T-helper 1 cell treated with Interleukin-12 subunit alpha and Interleukin-12 subunit beta and Interleukin-4 antibody, amounts not matched to agents 30 μg/mL and 1 μg/mL, for 36 hours (primary cell): ENCODE measurements around the gene RXRA.

Experiments used
- H3K27ac Mint-ChIP-seq: one replicate; pipeline ENCODE4 v1.8.0; 2021; ENCODE audit warnings: mild to moderate bottlenecking, mixed read lengths
- H3K27me3 Mint-ChIP-seq: one replicate; pipeline ENCODE4 v1.8.0; 2021; ENCODE audit warnings: low read depth, mixed read lengths
- H3K36me3 Mint-ChIP-seq: one replicate; pipeline ENCODE4 v1.8.0; 2021; ENCODE audit warnings: low read depth, mixed read lengths
- H3K4me1 Mint-ChIP-seq: one replicate; pipeline ENCODE4 v1.8.0; 2021; ENCODE audit warnings: low read depth, mixed read lengths
- H3K4me3 Mint-ChIP-seq: one replicate; pipeline ENCODE4 v1.8.0; 2021; ENCODE audit warnings: mild to moderate bottlenecking, moderate library complexity, mixed read lengths
- H3K9me3 Mint-ChIP-seq: one replicate; pipeline ENCODE4 v1.8.0; 2021; ENCODE audit warnings: mixed read lengths

RXRA gene

DNA sequence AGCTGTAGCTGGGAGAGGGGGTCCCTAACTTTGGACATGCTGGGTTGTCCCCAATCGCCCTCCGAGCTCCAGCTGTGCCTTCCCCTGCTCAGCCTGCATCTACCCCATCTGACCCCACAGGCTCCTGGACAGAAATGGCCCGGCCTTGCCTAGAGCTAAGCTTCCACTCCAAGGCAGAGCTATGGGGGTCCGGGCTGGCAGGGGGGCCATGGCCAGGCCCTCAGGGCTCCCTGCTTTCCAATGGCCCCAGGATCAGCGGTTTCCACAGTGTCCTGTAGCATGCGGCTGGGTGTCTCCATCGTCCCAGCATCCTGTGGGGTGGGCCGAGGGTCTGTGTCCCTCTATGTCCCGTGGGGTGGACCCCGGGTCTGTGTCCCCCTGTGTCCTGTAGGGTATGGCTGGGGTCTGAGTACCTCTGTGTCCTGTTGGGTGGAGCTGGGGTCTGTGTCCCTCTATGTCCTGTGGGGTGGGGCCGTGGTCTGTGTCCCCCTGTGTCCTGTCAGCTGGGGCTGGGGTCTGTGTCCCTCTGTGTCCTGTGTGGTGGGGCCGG lies 130.6 kb downstream of the RXRA start:
- Mint-ChIP-seq H3K27me3 (no peaks in the 10 kb centered on the region), H3K4me1 (peaks cover 6% of the 10 kb centered on the region), H3K4me3 (no peak overlapping the region), H3K9me3 (no peaks in the 10 kb centered on the region), H3K36me3 (no peaks in the 10 kb centered on the region), H3K27ac (peak overlapping the region; percentile 93)

DNA sequence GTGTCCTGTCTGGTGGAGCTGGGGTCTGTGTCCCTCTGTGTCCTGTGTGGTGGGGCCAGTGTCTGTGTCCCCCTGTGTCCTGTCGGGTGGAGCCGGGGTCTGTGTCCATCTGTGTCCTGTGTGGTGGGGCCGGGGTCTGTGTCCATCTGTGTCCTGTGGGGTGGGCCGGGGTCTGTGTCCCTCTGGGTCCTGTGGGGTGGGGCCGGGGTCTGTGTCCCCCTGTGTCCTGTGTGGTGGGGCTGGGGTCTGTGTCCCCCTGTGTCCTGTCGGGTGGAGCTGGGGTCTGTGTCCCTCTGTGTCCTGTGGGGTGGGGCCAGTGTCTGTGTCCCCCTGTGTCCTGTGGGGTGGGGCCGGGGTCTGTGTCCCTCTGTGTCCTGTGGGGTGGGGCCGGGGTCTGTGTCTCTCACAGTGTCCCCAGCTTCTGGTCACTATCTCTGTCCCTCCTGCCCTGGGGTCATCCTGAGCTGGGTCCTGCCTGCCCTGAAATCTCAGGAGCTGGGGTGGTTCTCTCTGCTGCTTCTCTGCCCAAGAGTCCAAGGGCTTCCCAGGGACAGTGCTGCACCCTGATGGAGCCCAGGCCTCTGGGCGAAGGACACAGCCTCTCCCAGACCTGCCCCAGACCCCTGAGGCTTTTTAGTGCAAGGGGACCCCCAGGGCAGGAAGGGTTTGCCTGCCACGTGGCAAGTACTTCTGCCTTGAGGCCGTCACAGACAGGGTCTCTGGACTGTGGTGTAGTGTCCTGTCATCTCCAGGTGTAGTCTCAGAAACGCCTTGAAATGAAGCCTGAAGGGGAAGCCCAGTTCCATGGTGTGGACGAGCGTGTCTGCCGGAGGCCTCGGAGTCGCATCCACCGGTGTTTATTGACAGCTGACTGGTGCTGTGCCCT lies 131.3 kb downstream of the RXRA start:
- H3K27ac Mint-ChIP-seq: peak overlapping the region; percentile 15
- H3K36me3 Mint-ChIP-seq: no peaks in the 10 kb centered on the region
- H3K27me3 Mint-ChIP-seq: no peaks in the 10 kb centered on the region
- peaks cover 6% of the 10 kb centered on the region for H3K4me1 Mint-ChIP-seq
- no peaks in the 10 kb centered on the region for H3K9me3 Mint-ChIP-seq
- H3K4me3 Mint-ChIP-seq: no peak overlapping the region

DNA sequence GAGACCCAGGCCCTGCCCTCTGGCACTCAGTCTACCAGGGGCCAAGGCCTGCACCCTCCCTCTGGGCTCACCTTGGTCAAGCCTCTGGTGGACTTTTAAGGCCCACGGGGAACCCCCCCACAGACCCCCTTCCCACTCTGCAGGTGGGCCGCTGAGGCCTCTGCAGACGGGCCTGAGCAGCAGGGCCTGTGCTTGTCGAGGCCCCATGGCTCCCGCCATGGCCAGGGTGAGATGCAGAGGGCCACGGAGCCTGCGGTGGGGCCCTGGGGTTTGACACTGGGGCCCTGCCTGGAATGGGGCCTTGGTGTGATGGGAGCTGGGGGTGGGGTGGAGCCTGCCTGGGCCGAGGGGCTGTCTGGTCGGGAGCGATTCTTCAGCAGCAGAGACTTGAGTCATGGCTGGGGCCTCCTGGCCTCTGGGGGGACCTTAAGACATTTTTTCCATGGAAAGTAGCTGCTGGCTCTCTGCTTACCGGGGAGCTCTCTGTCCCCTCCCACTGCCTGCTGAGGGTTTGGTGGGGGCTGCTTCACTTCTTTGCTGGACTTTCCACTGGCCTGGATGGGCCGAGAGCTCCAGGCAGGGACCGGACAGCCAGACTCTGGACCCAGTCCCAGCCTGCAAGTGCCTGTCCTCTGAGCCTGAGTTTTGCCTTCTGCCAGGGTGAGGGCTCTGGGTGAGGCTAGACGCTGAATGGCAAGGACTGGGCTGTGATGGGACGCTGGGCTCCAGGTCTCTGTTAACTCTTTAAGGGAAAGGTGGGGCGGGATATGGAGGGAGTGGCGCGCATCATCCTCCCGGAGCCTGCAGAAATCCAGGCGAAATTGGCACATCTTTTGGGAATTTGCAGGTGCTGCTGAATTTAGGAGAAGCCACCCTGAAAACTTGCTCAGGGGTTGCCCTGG lies 132.2 kb downstream of the RXRA start:
- no peaks in the 10 kb centered on the region for H3K9me3 Mint-ChIP-seq
- H3K36me3 Mint-ChIP-seq: no peaks in the 10 kb centered on the region
- H3K27ac Mint-ChIP-seq: no peak overlapping the region
- H3K27me3 Mint-ChIP-seq: no peaks in the 10 kb centered on the region
- no peak overlapping the region for H3K4me3 Mint-ChIP-seq
- H3K4me1 Mint-ChIP-seq: peaks cover 6% of the 10 kb centered on the region

DNA sequence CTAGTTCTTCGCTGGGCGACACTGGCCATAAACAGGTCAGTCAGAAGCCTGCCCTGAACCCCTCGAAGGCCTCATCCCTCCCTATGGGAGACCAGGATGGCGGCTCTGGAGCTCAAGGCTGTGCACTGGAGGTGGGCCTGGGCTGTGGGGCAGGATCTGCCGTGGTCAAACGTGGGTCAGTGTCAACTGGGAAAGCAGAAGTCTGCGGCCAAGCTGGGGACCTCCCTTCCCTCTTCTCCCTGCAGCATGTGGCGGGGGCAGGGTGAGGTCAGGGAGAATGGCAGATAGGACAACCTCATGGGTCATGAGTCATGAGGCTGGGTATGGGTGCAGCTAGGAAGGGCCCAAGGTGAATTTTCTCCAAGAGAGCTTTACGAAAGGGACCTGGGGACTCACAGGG lies 132.9 kb downstream of the RXRA start:
- no peak overlapping the region for H3K4me3 Mint-ChIP-seq
- no peaks in the 10 kb centered on the region for H3K36me3 Mint-ChIP-seq
- H3K4me1 Mint-ChIP-seq: peaks cover 6% of the 10 kb centered on the region
- no peaks in the 10 kb centered on the region for H3K27me3 Mint-ChIP-seq
- H3K9me3 Mint-ChIP-seq: no peaks in the 10 kb centered on the region
- no peak overlapping the region for H3K27ac Mint-ChIP-seq

DNA sequence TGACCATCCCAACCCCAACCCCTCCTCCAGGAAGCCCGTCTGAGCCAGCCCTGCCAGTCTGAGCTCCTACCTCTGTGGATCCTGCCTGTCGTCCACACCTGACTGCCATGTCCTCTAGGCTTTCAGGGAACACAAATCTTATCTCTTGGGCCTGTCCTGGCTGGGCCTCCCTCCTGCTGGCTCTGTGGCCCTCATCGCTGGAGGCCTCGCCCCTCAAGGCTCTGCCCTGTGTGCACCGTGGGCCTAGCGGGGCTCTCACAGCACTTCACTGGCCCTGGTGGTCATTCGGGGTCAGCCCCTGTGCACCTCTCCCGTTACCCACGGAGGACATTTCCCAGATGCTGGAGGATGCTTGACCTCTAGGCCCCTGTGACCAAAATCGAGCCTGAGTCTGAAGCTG lies 133.3 kb downstream of the RXRA start:
- Mint-ChIP-seq H3K27me3 (no peaks in the 10 kb centered on the region), H3K4me1 (peaks cover 6% of the 10 kb centered on the region), H3K27ac (no peak overlapping the region), H3K9me3 (no peaks in the 10 kb centered on the region), H3K4me3 (no peak overlapping the region), H3K36me3 (no peaks in the 10 kb centered on the region)

DNA sequence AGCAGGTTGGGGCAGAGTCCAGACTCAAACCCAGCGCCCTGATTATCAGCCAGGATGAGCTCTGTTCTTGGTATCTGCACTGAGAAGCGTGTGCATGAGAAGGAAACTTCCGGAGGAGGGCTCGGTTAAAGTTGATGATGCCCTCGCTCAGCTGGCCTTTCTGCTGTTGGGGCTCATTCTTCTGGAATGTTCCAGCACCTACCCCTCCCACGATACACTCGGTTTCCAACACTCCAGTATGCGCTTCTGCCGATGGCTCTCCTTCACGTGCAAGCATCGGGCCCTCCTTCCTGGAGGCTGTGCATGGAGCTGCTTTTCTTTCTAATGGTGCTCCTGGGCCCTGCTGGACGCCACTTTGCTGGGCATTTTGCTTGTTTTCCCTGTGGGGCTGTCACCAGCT lies 134.0 kb downstream of the RXRA start:
- Mint-ChIP-seq H3K36me3 (no peaks in the 10 kb centered on the region), H3K27me3 (no peaks in the 10 kb centered on the region), H3K4me3 (no peak overlapping the region), H3K4me1 (peaks cover 6% of the 10 kb centered on the region), H3K9me3 (no peaks in the 10 kb centered on the region), H3K27ac (no peak overlapping the region)

DNA sequence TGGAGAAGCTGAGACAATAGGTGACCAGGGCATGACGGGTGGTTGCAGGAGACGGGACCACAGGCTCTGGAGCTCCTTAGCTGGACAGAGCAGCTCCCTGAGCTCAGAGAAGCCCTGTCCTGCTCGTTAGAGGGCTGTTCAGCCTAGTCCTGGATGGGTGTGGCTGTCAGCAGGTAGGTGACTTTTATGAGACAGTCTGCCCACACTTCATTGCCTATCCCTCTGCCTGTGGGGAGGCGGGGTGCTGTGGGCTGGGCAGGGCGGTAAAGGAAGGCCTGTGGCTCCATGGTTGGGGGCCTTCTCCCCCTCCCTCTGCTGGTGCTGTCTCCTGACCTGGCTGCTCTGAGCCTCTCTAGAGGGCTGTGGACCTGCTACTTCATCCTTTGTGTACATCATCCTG lies 134.6 kb downstream of the RXRA start:
- no peak overlapping the region for H3K27ac Mint-ChIP-seq
- no peaks in the 10 kb centered on the region for H3K27me3 Mint-ChIP-seq
- H3K36me3 Mint-ChIP-seq: no peaks in the 10 kb centered on the region
- no peak overlapping the region for H3K4me3 Mint-ChIP-seq
- peaks cover 5% of the 10 kb centered on the region for H3K4me1 Mint-ChIP-seq
- no peaks in the 10 kb centered on the region for H3K9me3 Mint-ChIP-seq

DNA sequence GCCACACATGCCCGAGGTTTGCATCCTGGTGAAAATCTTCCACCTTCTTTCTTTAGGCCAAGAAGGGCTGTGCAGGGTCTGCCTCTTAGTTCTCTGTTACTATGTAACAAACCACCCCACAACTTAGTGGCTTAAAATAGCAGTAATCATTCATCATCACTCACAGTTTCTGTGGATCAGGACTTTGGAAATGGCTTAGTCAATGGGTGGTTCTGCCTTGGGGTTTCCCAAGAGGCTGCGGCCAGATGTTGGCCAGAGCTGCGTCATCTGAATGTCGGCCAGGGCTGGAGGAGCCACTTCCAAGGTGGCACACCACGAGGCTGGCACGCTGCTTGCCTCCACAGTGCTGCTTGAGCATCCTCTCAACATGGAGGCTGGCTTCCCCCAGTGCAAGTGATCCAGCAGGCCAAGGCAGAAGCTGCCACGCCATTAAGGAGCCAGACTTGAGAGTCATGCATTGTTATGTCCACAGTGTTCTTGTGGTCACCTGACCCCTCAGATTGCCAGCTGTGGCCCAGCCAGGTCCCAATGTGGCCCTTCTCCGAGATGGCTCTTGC lies 135.2 kb downstream of the RXRA start:
- Mint-ChIP-seq H3K9me3 (no peaks in the 10 kb centered on the region), H3K27me3 (no peaks in the 10 kb centered on the region), H3K4me1 (peaks cover under 1% of the 10 kb centered on the region), H3K36me3 (no peaks in the 10 kb centered on the region), H3K4me3 (no peak overlapping the region), H3K27ac (no peak overlapping the region)

DNA sequence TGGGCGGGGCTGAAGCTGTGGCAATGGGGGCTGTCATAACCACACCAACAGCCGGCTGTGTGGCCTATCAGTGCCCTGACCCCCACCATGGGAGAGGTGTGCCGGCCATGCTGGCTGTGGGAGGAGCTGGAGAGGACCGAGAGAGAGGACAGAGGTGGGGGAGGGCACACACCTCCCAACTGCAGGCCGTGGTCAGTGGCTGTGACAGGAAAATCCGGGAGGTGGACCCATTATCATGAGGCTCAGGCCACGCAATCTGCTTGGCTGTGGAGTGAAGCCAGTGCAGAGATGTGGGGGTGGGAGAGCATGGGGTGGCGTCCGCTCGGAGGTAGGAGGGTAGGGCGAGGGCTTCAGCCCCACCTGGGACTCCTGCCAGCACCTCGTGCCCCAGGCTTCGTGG lies 136.1 kb downstream of the RXRA start:
- no peaks in the 10 kb centered on the region for H3K4me1 Mint-ChIP-seq
- no peaks in the 10 kb centered on the region for H3K36me3 Mint-ChIP-seq
- H3K27ac Mint-ChIP-seq: no peak overlapping the region
- H3K27me3 Mint-ChIP-seq: no peaks in the 10 kb centered on the region
- H3K9me3 Mint-ChIP-seq: no peaks in the 10 kb centered on the region
- no peak overlapping the region for H3K4me3 Mint-ChIP-seq

DNA sequence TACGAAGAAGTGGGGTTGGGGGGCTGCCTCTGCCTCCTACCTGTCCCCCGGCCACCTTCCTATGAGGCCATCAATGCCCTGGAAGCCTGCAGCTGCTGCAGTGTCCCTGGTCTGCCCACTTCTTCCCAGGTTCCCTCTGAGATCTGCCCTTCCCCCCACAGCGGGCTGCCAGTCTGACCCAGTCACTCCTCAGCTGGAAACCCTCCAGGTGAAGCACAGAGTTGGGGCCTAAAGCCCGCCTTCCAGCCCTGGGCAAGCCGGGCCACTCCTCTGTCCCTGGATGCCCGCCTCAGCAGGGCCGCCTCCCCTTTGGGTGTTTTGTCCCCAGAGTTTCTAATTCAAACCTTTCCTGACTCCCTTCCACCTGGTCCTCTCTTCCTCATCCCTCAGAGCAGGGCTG lies 137.0 kb downstream of the RXRA start:
- no peak overlapping the region for H3K27ac Mint-ChIP-seq
- H3K36me3 Mint-ChIP-seq: no peaks in the 10 kb centered on the region
- H3K4me3 Mint-ChIP-seq: no peak overlapping the region
- H3K27me3 Mint-ChIP-seq: no peaks in the 10 kb centered on the region
- H3K9me3 Mint-ChIP-seq: no peaks in the 10 kb centered on the region
- no peaks in the 10 kb centered on the region for H3K4me1 Mint-ChIP-seq

DNA sequence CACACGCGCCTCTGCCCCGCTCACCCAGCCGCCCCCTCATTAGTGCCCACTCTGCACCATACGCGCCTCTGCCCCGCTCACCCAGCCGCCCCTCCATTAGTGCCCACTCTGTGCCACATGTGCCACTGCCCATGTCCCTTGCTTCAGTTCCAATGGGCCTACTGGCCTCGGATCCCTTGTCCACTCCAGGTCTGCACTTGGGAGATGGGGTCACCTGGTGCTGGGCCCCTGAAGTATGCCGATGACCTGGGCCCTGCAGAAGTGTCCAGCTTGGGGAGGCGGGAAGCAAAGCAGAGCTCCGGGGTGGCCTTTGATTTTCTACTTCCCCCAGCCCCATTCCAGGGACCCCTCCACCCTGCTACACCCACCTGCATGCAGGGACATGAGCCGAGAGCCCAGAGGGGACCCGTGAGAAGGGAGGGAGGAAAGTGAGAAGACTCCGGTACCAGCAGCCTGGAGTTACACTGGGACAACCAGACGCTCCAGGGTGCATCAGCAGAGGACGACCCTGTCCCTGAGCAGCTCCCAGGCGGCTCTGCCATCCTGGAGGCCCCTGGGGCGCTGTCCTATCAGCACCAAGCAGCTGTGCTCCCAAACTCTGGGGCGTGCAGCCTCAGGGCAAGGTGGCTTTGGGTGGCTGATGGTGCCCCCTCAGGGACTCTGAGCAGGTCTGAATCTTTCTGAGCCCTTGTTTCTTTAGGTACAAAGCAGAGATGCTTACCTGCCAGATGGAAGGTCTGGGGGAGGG lies 140.8 kb downstream of the RXRA start:
- Mint-ChIP-seq H3K27ac (no peak overlapping the region), H3K4me3 (no peak overlapping the region), H3K4me1 (no peaks in the 10 kb centered on the region), H3K9me3 (no peaks in the 10 kb centered on the region), H3K36me3 (no peaks in the 10 kb centered on the region), H3K27me3 (no peaks in the 10 kb centered on the region)

DNA sequence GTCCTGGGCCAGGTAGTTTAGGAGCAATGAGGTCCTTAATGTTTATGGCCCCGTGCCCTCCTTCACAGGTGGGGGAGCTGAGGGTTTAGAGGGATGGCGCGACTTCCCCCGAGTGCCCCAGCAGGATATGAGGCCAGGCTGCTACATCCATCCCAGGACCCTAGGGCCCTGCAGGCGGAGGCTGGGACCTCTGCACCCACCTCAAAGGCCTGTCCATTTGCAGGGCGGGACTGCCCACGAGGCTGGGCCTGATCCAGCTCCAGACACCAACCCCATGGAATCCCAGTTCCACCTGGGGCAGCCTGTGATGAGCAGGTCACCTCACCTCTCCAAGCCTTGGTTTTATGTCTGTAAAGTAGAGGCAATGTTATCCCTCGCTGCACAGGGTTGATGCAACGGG lies 142.1 kb downstream of the RXRA start:
- H3K9me3 Mint-ChIP-seq: no peaks in the 10 kb centered on the region
- H3K4me3 Mint-ChIP-seq: no peak overlapping the region
- H3K4me1 Mint-ChIP-seq: no peaks in the 10 kb centered on the region
- no peak overlapping the region for H3K27ac Mint-ChIP-seq
- H3K36me3 Mint-ChIP-seq: no peaks in the 10 kb centered on the region
- H3K27me3 Mint-ChIP-seq: no peaks in the 10 kb centered on the region

DNA sequence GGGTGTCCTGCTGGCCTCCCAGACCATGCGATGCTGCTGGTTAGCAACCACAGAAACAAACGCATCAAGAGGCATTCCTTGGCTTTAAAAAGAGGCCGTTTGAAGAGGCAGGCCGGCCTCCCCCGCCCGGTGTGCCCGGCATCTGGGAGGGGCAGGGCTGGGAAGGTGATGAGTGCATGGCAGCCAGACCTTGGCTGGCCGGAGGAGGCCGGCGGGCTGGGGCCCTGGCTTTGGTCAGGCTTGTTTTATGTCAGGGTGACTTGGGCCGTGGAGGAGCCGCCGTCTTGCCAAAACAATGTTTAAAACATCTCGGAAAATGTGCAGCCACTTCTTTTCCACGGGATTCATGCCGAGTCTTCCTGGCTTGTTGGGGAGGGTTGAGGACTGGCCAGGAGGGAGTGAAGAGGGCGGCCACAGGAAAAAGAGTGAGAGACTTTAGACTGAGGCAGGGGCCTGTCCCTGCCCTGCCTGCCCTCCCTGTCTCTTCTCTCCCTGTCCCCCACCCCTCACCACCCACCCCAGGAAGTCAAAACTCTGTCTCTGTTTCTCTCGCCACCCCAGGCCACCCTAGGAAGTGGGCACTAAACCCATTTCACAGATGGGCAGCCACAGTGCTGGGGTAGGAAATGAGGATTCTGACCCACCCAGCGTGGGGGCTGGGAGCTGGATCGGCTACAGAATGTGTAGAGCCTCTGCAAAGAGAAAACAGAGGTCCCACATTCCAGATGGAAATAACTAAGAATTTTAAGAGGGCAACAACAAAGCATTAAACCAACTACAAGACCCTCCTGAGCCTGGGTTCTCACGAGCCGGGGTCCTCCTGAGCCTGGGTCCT lies 143.0 kb downstream of the RXRA start:
- Mint-ChIP-seq H3K4me3 (no peak overlapping the region), H3K36me3 (no peaks in the 10 kb centered on the region), H3K27ac (no peak overlapping the region), H3K9me3 (no peaks in the 10 kb centered on the region), H3K27me3 (no peaks in the 10 kb centered on the region), H3K4me1 (no peaks in the 10 kb centered on the region)
